ENCODE results near the gene TTLL10.

- TF ChIP-seq EZH2 (IDR thresholded peaks at IDR 0.05; ENCODE audit: insufficient read depth, poor library complexity, severe bottlenecking), result no peak
- no peak for TF ChIP-seq EZH2phosphoT487 (IDR thresholded peaks at IDR 0.05; ENCODE audit: insufficient read depth, low read depth)
These were observed 53.7 kb downstream of the TTLL10 start for GRCh38 chr1:1227386-1227785.

All from GM23248 (cell line).